Fibroblast of lung (primary cell): ENCODE measurements around the gene UQCC5.

Experiments
- EZH2 ChIP-seq: IDR thresholded peaks from 2 replicates; pipeline ENCODE4 v1.5.1; 2012; ENCODE audit warnings: low read length, control low read depth, mild to moderate bottlenecking; ENCODE audit errors: missing control alignments
- TF ChIP-seq, protein P1 (sequence below), 2 donors: IDR thresholded peaks in 1 of 2; conservative IDR thresholded peaks in 1 of 2; 1 replicate in 1 of 2; 2 replicates in 1 of 2; pipeline ENCODE4 v1.5.1; 2011 to 2012; ENCODE audit warnings: low read length in 2 of 2, control low read depth in 1 of 2, inconsistent platforms in 1 of 2, low read depth in 1 of 2, mild to moderate bottlenecking in 1 of 2

DNA sequence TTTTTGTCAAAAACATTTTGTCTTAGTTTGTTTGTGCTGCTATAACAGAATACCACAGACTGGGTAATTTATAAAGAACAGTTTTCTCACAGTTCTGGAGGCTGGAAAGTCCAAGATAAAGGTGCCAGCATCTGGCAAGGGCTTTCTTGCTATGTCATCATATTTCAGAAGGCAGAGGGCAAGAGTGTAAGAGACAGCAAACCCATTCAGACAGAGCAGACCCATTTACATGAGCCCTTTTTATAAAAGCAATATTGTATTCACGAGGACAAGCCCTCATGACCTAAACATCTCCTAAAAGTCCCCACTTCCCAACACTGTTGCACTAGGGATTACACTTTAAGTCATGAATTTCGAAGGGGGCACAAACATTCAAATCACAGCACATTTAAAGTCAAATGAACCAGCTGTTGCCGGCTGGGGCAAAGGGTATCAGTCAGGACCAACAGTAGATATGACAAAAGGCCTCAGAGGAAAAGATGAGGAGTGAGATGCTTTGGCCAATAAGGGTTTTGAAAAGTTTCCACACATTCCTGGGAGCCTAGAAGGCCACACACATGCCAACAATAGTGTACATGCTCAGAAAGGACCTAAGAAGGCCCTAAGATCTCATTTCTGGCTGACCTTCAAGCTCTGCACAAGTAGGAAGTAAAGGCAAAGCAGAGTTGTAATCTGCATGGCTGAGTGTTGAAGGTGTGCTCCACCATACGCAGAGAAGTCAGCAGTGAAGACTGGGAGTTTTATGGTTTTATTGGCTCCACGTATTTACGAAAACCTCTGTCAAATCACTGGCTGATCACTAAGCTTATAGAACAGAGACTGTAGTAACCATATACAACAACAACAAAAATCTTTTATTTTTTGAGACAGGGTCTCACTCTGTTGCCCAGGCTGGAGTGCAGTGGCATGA is 37.9 kb downstream of the UQCC5 start:
- TF ChIP-seq, protein P1, sequence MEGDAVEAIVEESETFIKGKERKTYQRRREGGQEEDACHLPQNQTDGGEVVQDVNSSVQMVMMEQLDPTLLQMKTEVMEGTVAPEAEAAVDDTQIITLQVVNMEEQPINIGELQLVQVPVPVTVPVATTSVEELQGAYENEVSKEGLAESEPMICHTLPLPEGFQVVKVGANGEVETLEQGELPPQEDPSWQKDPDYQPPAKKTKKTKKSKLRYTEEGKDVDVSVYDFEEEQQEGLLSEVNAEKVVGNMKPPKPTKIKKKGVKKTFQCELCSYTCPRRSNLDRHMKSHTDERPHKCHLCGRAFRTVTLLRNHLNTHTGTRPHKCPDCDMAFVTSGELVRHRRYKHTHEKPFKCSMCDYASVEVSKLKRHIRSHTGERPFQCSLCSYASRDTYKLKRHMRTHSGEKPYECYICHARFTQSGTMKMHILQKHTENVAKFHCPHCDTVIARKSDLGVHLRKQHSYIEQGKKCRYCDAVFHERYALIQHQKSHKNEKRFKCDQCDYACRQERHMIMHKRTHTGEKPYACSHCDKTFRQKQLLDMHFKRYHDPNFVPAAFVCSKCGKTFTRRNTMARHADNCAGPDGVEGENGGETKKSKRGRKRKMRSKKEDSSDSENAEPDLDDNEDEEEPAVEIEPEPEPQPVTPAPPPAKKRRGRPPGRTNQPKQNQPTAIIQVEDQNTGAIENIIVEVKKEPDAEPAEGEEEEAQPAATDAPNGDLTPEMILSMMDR (conservative IDR thresholded peaks at IDR 0.05 in 1 of 2, IDR thresholded peaks at IDR 0.05 in 1 of 2; ENCODE audit: low read depth in 1 of 2, low read length in 2 of 2), result no peak
- no peak for TF ChIP-seq EZH2
